ENCODE measurements around the gene MEF2D.

MEF2D gene

GRCh38 chr1:156500543-156500792 is at the start of gene MEF2D:
Gene MEF2D, minus strand, starts transcription at chr1:156500775. Its CDS starts 17,483 bp downstream, at chr1:156483292.
- no peak for DNase-seq (ENCODE audit: low read depth, low spot score)

GRCh38 chr1:156550346-156550745 is 49.8 kb upstream of the MEF2D start:
- DNase-seq (ENCODE audit: low read depth, low spot score): no peak

DNA sequence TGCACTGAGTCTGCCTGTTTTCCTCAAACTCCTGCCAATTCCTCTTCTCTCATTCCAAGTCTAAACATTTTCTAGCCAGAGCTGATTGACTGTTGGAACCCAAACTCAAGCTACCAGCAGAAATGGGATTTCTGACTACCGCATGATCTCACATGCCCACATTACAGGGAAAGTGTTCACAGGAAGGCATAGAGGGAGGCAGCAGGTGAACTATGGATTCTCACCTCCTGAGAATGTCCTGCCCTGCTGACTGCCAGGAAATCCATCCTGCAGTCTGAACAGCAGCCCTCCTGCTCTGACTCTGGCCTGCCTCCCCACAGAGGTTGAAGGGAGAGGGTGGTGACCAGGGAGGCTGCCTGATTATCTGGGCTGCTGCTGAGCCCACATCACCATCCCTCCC is 49.3 kb upstream of the MEF2D start:
- no peak for DNase-seq (ENCODE audit: low read depth, low spot score)

DNA sequence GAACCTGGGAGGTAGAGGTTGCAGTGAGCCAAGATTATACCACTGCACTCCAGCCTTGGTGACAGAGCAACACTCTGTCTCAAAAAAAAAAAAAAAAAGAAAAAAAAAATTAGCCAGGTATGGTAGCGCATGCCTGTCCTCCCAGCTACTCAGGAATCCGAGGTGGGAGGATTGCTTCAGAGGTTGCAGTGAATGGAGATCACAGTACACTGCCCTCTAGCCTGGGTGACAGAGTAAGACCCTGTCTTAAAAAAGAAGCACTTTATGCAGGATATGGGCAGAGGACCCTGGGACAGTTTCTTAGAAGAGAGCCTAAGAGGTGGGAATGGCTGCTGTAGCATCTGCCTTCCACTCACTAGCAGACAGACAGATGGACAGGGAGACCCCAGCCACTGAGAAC is 48.8 kb upstream of the MEF2D start:
- no peak for DNase-seq (ENCODE audit: low read depth, low spot score)

DNA sequence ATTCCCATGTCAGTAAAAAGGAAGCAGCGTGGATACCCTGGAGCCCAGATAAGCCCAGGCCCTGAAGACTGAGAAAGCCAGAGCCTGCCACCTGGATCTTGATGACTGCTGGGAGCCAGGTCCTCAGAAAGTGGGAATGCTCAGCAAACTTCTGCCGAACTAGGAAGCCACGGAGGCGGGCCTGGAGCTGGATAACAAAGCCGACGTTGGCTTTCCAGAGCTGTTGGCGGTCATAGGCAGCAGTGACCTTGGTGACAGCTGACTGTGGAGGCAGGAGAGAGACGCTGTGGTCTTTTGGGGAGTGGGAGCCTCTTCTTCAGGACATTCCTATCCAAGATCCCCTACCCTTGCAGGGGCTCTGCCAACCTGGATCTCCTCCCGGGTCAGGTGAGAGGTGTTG is 47.4 kb upstream of the MEF2D start:
- DNase-seq (ENCODE audit: low read depth, low spot score): no peak

DNA sequence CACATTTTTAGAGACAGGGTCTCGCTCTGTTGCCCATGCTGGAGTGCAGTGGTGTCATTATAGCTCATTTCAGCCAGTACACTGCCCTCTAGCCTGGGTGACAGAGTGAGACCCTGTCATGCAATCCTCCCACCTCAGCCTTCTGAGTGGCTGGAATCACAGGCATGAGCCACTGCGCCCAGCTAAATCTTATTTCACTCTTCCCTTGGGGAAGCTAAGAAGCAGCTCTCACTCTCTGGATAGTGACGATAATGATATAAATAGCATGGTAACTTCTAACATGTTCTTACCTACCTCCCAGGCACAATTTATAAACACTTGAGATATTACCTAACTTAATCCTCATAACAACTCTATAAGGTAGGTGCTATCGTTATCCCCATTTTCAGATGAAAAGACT is 46.9 kb upstream of the MEF2D start:
- DNase-seq (ENCODE audit: low read depth, low spot score): no peak

DNA sequence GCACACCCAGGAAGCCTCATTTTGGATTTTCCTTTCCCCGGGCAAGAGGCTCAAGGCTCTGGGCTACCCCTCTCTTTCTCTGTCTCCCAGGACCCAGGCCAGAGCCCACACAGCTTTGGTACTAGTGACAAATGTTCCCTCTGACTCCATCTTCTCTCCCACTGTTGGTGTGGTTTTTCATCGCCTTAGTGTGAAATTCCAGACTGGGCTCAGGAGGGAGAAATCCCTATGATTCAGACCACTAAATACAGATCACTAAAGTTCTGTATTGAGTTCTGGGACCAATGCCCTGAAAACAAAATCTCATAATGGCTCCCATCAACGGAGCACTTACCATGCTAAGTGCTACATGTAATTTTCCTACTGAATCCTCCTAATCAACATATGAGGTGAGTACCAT is 45.7 kb upstream of the MEF2D start:
- DNase-seq (ENCODE audit: low read depth, low spot score): no peak

DNA sequence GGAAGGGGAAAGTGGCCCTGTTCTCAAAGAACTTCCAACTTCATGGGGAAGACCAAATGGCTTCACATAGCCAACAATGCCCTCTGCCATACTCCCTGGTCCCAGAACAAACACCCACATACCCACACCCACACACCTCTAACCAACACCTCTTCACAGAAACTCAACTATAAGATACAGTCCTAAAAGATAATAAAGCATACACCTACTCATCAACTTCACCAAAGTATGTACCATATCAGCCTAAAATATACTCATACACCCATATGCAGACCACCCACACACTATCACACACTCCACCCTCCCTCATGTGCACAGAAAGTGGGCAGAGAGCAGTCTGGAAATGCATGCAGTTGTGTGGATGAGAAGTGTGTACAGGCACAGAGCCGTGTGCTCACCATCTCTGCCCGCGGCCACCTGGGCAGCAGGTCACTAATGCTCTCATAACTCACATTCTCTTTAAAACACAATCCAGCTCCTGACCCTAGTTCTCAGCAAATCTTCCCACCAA is 44.1 kb upstream of the MEF2D start:
- no peak for DNase-seq (ENCODE audit: low read depth, low spot score)

- no peak for DNase-seq (ENCODE audit: low read depth, low spot score)
Measured at GRCh38 chr1:156543066-156543465, 42.5 kb upstream of the MEF2D start.

- no peak for DNase-seq (ENCODE audit: low read depth, low spot score)
Measured at GRCh38 chr1:156540955-156541354, 40.4 kb upstream of the MEF2D start.

- no peak for DNase-seq (ENCODE audit: low read depth, low spot score)
Measured at GRCh38 chr1:156539818-156540355, 39.3 kb upstream of the MEF2D start.

DNA sequence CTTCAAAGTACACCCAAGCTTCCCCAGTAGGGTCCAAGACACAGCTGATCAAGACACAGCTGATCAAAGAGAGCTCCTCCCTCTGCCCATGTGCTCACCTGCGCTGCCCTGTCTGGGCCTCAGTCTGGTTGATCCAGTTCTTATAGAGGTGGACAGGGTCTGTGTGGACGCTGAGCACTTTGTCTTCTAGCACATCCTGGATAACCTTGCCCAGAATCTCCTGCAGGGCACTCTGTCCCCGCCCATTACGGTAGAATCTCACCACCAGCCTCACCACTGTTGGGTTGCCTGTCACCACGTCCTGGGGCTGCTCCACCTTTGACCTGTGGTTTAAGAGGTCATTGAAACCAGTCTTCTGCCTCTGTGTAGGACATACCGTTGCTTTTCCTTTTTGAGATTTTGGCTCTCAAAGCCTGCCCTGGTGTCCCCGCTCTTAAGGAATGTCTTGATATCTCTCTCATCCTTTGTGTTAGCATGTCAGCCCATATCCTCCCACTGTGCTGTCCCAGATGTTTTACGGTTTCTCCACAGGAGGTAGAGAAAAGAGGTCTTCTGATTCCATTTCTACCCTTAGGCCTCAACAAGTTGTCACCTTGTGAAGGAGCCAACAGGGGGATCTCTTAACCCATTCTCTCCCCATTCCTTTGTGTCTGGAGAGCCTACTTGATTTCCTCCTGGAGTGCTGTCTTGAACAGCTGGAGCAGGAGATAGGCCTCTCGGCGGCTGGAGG is 38.3 kb upstream of the MEF2D start:
- no peak for DNase-seq (ENCODE audit: low read depth, low spot score)

DNA sequence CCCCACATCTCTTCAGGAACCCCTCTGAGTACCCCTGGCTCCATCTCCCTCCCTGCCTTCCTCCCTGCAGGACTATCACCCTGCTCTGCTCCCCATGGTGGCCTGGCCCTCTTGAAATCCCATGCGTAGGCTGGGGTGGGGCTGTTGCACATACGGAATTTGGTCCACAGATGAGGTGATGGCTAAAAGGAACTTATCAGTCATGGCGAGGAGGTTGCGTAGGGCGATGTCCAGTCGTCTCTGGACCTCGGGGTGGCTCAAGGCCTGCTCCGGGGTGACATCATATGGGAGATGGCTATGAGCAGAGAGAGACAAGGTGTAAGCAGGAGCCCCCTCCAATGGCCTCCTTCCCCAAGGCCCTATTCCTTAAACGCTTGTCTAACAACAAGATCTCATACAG is 36.5 kb upstream of the MEF2D start:
- DNase-seq (ENCODE audit: low read depth, low spot score): no peak

- no peak for DNase-seq (ENCODE audit: low read depth, low spot score)
Measured at GRCh38 chr1:156534424-156535060, 34.0 kb upstream of the MEF2D start.

- DNase-seq (ENCODE audit: low read depth, low spot score): no peak
Measured at GRCh38 chr1:156533568-156534220, 33.1 kb upstream of the MEF2D start.

DNA sequence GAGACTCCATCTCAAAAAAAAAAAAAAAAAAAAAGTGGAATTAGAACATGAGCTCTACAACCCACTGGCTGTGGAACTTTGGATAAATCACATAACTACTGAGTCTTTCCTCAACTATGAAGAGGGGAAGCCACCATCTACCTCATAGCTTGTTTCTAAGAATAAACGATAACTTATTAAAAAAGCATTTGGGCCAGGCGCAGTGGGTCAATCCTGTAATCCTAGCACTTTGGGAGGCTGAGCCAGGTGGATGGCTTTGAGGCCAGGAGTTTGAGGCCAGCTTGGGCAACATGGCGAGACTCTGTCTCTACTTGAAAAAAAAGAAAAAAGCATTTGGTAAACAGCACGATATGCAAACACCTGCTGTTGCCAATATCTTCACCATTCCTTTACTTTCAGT is 31.8 kb upstream of the MEF2D start:
- no peak for DNase-seq (ENCODE audit: low read depth, low spot score)

GRCh38 chr1:156530006-156530405 is 29.4 kb upstream of the MEF2D start:
- no peak for DNase-seq (ENCODE audit: low read depth, low spot score)

- DNase-seq (ENCODE audit: low read depth, low spot score): no peak
Measured at GRCh38 chr1:156528875-156529425, 28.4 kb upstream of the MEF2D start.

DNA sequence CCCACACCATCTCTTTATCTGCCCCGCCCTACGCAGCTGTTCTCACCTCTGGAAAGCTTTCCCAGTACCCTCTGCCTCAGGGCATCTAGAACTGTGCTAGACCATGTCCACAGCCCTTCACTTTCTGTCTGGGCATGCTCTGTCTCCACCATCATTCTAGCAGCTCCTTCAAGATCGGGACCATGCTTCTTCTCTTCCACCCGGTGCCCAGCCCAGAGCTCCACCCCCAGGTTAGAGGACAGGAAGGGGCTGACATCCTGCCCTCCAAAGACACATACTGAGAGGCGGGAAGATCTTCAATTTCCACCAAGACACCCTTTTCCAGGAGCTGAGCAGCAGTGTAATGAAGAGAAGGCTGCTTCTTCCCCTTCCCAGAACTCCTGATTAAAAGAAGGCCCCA is 27.7 kb upstream of the MEF2D start:
- DNase-seq (ENCODE audit: low read depth, low spot score): no peak

GRCh38 chr1:156527584-156527983 is 27.0 kb upstream of the MEF2D start:
- DNase-seq (ENCODE audit: low read depth, low spot score): no peak

DNA sequence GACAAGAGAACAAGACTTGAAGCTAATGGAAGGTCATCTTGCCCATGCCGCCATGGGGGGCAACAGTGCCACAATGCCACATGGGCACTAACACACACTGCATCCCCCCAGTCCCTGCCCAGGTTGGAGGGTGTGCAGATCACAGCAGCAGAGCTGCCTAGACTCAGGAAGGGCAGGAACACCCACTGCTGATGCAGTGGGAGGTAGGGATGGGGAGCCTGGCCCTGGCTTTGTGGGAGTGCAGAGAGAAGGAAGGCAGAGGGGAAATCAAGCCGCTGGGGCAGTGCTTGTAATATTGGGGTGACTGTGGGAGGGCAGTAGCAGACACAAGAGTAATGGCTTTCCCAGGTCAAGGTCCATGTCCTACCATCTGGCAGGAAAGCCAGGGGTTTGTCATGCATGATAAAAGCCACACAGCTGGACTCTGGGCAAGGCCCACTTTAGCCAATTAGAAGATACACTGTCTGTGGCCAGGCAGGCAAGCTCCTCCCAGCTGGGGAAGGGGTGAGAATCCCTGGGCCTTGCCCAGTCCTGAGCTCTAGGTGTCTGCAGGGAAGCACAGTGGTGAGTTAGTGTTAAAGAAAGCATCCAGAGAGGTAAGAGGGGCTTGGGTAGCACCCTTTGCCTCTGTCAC is 25.4 kb upstream of the MEF2D start:
- no peak for DNase-seq (ENCODE audit: low read depth, low spot score)

DNA sequence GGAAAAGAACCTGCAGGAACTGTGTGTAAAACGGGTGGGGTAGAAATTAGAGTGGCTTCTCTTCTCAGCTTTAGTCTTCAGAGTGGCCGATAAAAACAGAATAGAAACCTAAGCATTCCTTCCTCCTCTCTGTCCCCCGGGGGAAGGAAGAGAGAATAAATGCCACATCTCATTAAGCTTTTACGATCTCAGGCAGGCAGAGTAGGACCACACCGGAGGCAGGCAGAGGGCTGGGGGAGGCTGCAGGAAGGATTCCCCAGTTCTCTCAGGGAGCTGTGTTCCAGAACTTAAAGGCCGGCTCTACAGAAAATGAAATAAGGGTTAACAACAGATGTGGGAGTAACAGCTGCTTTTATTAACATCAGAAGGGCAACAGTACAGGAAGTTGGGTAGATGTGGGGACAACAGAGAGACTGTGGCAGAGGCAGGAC is 24.5 kb upstream of the MEF2D start:
- no peak for DNase-seq (ENCODE audit: low read depth, low spot score)
